ENCODE measurements around the gene PLXNA1. TPM values are rescaled to one million over a fixed set of nuclear protein-coding genes. Genes with fewer than 3 reads are reported as not detected.

PLXNA1 gene
- polyA plus RNA-seq, 1 of the 3 experiments (the other 2 are of a cell fraction): 48.1 TPM

- Histone ChIP-seq H3K27me3 (ENCODE audit: insufficient read depth) (no peaks in the 10 kb centered on the region), H3K36me3 (replicated peaks in 1 of 2; ENCODE audit: control insufficient read depth in 1 of 2, insufficient read depth in 2 of 2, low read length in 1 of 2) (no peaks in the 10 kb centered on the region), H3K27ac (ENCODE audit: low read depth in 2 of 2, low read length in 1 of 2) (no peak overlapping the region), H2AFZ (ENCODE audit: low read depth) (no peak overlapping the region), H3K9me2 (no peaks in the 10 kb centered on the region), H3K79me2 (ENCODE audit: insufficient read depth) (no peaks in the 10 kb centered on the region), H4K20me1 (ENCODE audit: insufficient read depth) (no peaks in the 10 kb centered on the region), H3K4me3 (ENCODE audit: low read depth in 2 of 2, low read length in 1 of 2) (no peak overlapping the region), H3F3A (replicated peaks; ENCODE audit: insufficient read depth) (no peaks in the 10 kb centered on the region), H3K9ac (no peak overlapping the region), H3K4me2 (no peak overlapping the region), H3K4me1 (ENCODE audit: control insufficient read depth in 1 of 2, insufficient read depth in 2 of 2, low read depth in 1 of 2, low read length in 1 of 2) (peaks cover 0 to 35% of the 10 kb centered on the region in 2 experiments; a peak in 1 of 4 replicates), H3K9me3 (no peaks in the 10 kb centered on the region)
- ChIA-PET POLR2A (interaction anchor here (1.0 kb wide), 1 partner anchor 200 kb away, joined by 3 read pairs; no protein-coding TSS in a partner anchor), CTCF (interaction anchor here (1.9 kb wide), 1 partner anchor 17 kb away, joined by 4 read pairs; no protein-coding TSS in a partner anchor)
- DNase-seq: no peak
- WGBS (ENCODE audit: low lambda C conversion rate): 90% methylated on average over 8 of the region's 8 CpGs
- TF ChIP-seq FOSL2 (IDR thresholded peaks at IDR 0.05; ENCODE audit: borderline replicate concordance, low read depth): no peak
- no peak for TF ChIP-seq MXI1 (IDR thresholded peaks at IDR 0.05; ENCODE audit: low read depth, low read length)
- no peak for TF ChIP-seq IRF3 (IDR thresholded peaks at IDR 0.05; ENCODE audit: low read depth, low read length)
- no peak for TF ChIP-seq SMC3 (IDR thresholded peaks at IDR 0.05; ENCODE audit: low read depth, low read length)
- no peak for TF ChIP-seq TEAD4 (IDR thresholded peaks at IDR 0.05; ENCODE audit: borderline replicate concordance, insufficient read depth)
- no peak for TF ChIP-seq TCF12 (IDR thresholded peaks at IDR 0.05)
- TF ChIP-seq TAF1 (IDR thresholded peaks at IDR 0.05; ENCODE audit: borderline replicate concordance, low read depth, low read length): no peak
- no peak for TF ChIP-seq USF2 (IDR thresholded peaks at IDR 0.05; ENCODE audit: borderline replicate concordance, low read depth, low read length)
- TF ChIP-seq RXRA (IDR thresholded peaks at IDR 0.05; ENCODE audit: borderline replicate concordance, low read depth): no peak
- no peak for TF ChIP-seq RAD21 (IDR thresholded peaks at IDR 0.05; ENCODE audit: low read length)
Measured at GRCh38 chr3:126956361-126956760, 26.6 kb upstream of the PLXNA1 start.

GRCh38 chr3:126956866-126957650 is 25.9 kb upstream of the PLXNA1 start:
- 86% methylated on average over 12 of the region's 23 CpGs for WGBS (ENCODE audit: low lambda C conversion rate)
- Histone ChIP-seq H2AFZ (ENCODE audit: low read depth) (no peak overlapping the region), H3K4me2 (no peak overlapping the region), H3K4me1 (ENCODE audit: control insufficient read depth in 1 of 2, insufficient read depth in 2 of 2, low read depth in 1 of 2, low read length in 1 of 2) (peaks cover 0 to 42% of the 10 kb centered on the region in 2 experiments; a peak in 1 of 4 replicates), H3K9me2 (no peaks in the 10 kb centered on the region), H3K4me3 (ENCODE audit: low read depth in 2 of 2, low read length in 1 of 2) (no peak overlapping the region), H3F3A (replicated peaks; ENCODE audit: insufficient read depth) (no peaks in the 10 kb centered on the region), H3K9ac (no peak overlapping the region), H3K9me3 (no peaks in the 10 kb centered on the region), H3K27ac (ENCODE audit: low read depth in 2 of 2, low read length in 1 of 2) (no peak overlapping the region), H3K79me2 (ENCODE audit: insufficient read depth) (no peaks in the 10 kb centered on the region), H3K36me3 (replicated peaks in 1 of 2; ENCODE audit: control insufficient read depth in 1 of 2, insufficient read depth in 2 of 2, low read length in 1 of 2) (no peaks in the 10 kb centered on the region), H3K27me3 (ENCODE audit: insufficient read depth) (no peaks in the 10 kb centered on the region), H4K20me1 (ENCODE audit: insufficient read depth) (no peaks in the 10 kb centered on the region)
- DNase-seq: no peak
- no peak for TF ChIP-seq RXRA (IDR thresholded peaks at IDR 0.05; ENCODE audit: borderline replicate concordance, low read depth)
- no peak for TF ChIP-seq FOXM1 (IDR thresholded peaks at IDR 0.05; ENCODE audit: low read depth)
- TF ChIP-seq USF1 (IDR thresholded peaks at IDR 0.05; ENCODE audit: borderline replicate concordance, low read depth): no peak
- no peak for TF ChIP-seq POLR2AphosphoS5 (IDR thresholded peaks at IDR 0.05; ENCODE audit: low read depth, low read length)
- TF ChIP-seq TEAD4 (IDR thresholded peaks at IDR 0.05; ENCODE audit: borderline replicate concordance, insufficient read depth): no peak
- no peak for TF ChIP-seq GABPA (IDR thresholded peaks at IDR 0.05; ENCODE audit: low read depth)
- TF ChIP-seq ELF1 (IDR thresholded peaks at IDR 0.05): no peak
- TF ChIP-seq MXI1 (IDR thresholded peaks at IDR 0.05; ENCODE audit: low read depth, low read length): no peak
- no peak for TF ChIP-seq RFX5 (IDR thresholded peaks at IDR 0.05; ENCODE audit: low read length)
- CTCF ChIA-PET: interaction anchor here (1.0 to 1.7 kb wide), 2 partner anchors 19 to 33 kb away, joined by 3 to 6 read pairs; no protein-coding TSS in a partner anchor
- POLR2A ChIA-PET: interaction anchor here (1.0 kb wide), 1 partner anchor 201 kb away, joined by 3 read pairs; no protein-coding TSS in a partner anchor

Measured in SK-N-SH (cell line).